DOHH2 (cell line): ENCODE results near the gene C9orf78.

Experiments used
- H3F3A ChIP-seq: fragments of 200-600 bp; sonication (generic), shearing (Covaris generic); 2 replicates; pipeline ENCODE4 v1.6.0; 2016; ENCODE audit warnings: antibody characterized with exemption, mild to moderate bottlenecking; ENCODE audit not compliant: control insufficient read depth, insufficient read depth
- H3K27ac ChIP-seq: fragments of 200-600 bp; sonication (generic); 2 replicates; pipeline ENCODE4 v1.5.1; 2014; ENCODE audit warnings: low read depth, mild to moderate bottlenecking, low read length, moderate library complexity
- H3K27me3 ChIP-seq: fragments of 200-600 bp; sonication (generic); 2 replicates; pipeline ENCODE4 v1.6.1; 2014; ENCODE audit warnings: mild to moderate bottlenecking, low read length, mixed read lengths; ENCODE audit not compliant: control insufficient read depth
- H3K36me3 ChIP-seq: fragments of 200-600 bp; sonication (generic); 2 replicates; pipeline ENCODE4 v1.6.1; 2014; ENCODE audit warnings: mild to moderate bottlenecking, low read length, moderate library complexity, mixed read lengths; ENCODE audit not compliant: control insufficient read depth
- H3K4me1 ChIP-seq: fragments of 200-600 bp; sonication (generic); 2 replicates; pipeline ENCODE4 v1.6.1; 2014; ENCODE audit warnings: mild to moderate bottlenecking, low read length, mixed read lengths; ENCODE audit not compliant: control insufficient read depth
- H3K4me2 ChIP-seq: fragments of 200-600 bp; sonication (generic); 2 replicates; pipeline ENCODE4 v1.6.0; 2014; ENCODE audit warnings: mild to moderate bottlenecking, low read length, moderate library complexity
- H3K4me3 ChIP-seq: fragments of 200-600 bp; sonication (generic); 2 replicates; pipeline ENCODE4 v1.5.1; 2014; ENCODE audit warnings: mild to moderate bottlenecking, low read length, mixed read lengths
- H3K79me2 ChIP-seq: fragments of 200-600 bp; sonication (generic); 2 replicates; pipeline ENCODE4 v1.6.1; 2014; ENCODE audit warnings: mild to moderate bottlenecking, low read length, mixed read lengths; ENCODE audit not compliant: control insufficient read depth
- H3K9me2 ChIP-seq: fragments of 200-600 bp; sonication (generic); replicated peaks from 2 replicates; pipeline ENCODE4 v1.6.1; 2014; ENCODE audit warnings: mild to moderate bottlenecking, low read length, mixed read lengths; ENCODE audit not compliant: control insufficient read depth
- H3K9me3 ChIP-seq: fragments of 200-600 bp; sonication (generic); 2 replicates; pipeline ENCODE4 v1.6.1; 2014; ENCODE audit warnings: antibody characterized with exemption, low read length, mixed read lengths; ENCODE audit not compliant: control insufficient read depth, insufficient read depth
- H4K20me1 ChIP-seq: fragments of 200-600 bp; sonication (generic); 2 replicates; pipeline ENCODE4 v1.6.0; 2014; ENCODE audit warnings: low read depth, mild to moderate bottlenecking, antibody characterized with exemption, low read length, moderate library complexity; ENCODE audit not compliant: control insufficient read depth, insufficient read depth
- EZH2phosphoT487 ChIP-seq: fragments of 200-600 bp; sonication (generic); IDR thresholded peaks from 2 replicates; pipeline ENCODE4 v1.6.1; 2017; ENCODE audit warnings: borderline replicate concordance, mild to moderate bottlenecking, antibody characterized with exemption, low read length, moderate library complexity, mixed read lengths
- TF ChIP-seq, protein P1 (sequence below): fragments of 200-600 bp; sonication (generic); IDR thresholded peaks from one replicate; pipeline ENCODE4 v1.5.1; 2014; ENCODE audit warnings: antibody characterized with exemption, mild to moderate bottlenecking, low read depth, low read length; ENCODE audit not compliant: poor library complexity, severe bottlenecking

The C9orf78 gene

DNA sequence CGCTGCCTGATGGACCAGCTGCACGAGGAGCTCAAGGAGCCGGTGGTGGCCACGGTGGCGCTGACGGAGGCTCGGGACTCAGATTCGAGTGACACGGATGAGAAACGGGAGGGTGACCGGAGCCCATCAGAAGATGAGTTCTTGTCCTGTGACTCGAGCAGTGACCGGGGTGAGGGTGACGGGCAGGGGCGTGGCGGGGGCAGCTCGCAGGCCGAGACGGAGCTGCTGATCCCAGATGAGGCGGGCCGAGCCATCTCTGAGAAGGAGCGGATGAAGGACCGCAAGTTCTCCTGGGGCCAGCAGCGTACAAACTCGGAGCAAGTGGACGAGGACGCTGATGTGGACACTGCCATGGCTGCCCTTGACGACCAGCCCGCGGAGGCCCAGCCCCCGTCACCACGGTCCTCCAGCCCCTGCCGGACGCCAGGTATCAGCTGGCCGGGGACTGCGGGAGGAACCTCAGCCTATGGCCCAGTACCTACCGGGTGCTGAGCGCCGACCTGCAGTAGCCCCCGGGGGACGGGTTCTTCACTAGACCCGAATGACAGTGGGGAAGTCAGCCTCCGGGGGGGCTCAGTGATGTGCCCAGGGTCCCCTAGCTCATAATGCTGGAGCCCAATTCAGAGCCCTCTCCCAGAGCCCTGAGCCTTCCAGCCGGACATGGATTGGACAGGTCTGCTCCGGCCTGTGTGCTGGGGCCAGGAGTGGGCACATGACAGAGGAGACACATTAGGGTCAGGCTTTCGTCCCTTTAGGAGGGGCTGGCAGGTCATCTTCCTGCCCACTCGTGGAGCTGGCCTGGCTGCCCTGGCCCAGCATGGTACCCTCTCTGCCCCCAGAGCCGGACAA lies 33.2 kb upstream of the C9orf78 start:
- no peaks in the 10 kb centered on the region for H3K9me3 ChIP-seq
- TF ChIP-seq, protein P1, sequence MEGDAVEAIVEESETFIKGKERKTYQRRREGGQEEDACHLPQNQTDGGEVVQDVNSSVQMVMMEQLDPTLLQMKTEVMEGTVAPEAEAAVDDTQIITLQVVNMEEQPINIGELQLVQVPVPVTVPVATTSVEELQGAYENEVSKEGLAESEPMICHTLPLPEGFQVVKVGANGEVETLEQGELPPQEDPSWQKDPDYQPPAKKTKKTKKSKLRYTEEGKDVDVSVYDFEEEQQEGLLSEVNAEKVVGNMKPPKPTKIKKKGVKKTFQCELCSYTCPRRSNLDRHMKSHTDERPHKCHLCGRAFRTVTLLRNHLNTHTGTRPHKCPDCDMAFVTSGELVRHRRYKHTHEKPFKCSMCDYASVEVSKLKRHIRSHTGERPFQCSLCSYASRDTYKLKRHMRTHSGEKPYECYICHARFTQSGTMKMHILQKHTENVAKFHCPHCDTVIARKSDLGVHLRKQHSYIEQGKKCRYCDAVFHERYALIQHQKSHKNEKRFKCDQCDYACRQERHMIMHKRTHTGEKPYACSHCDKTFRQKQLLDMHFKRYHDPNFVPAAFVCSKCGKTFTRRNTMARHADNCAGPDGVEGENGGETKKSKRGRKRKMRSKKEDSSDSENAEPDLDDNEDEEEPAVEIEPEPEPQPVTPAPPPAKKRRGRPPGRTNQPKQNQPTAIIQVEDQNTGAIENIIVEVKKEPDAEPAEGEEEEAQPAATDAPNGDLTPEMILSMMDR, result no peak
- no peak for TF ChIP-seq EZH2phosphoT487
- no peak overlapping the region for H3K27ac ChIP-seq
- peaks cover 2% of the 10 kb centered on the region; the same call in 1 of the 2 replicates for H3F3A ChIP-seq
- no peaks in the 10 kb centered on the region for H3K9me2 ChIP-seq
- no peak overlapping the region for H3K4me2 ChIP-seq
- H3K27me3 ChIP-seq, result no peaks in the 10 kb centered on the region
- no peaks in the 10 kb centered on the region for H4K20me1 ChIP-seq
- no peak overlapping the region for H3K4me3 ChIP-seq
- peaks cover 7% of the 10 kb centered on the region; the same call in 1 of the 2 replicates for H3K36me3 ChIP-seq
- no peaks in the 10 kb centered on the region for H3K79me2 ChIP-seq
- H3K4me1 ChIP-seq, result peaks cover 14% of the 10 kb centered on the region

DNA sequence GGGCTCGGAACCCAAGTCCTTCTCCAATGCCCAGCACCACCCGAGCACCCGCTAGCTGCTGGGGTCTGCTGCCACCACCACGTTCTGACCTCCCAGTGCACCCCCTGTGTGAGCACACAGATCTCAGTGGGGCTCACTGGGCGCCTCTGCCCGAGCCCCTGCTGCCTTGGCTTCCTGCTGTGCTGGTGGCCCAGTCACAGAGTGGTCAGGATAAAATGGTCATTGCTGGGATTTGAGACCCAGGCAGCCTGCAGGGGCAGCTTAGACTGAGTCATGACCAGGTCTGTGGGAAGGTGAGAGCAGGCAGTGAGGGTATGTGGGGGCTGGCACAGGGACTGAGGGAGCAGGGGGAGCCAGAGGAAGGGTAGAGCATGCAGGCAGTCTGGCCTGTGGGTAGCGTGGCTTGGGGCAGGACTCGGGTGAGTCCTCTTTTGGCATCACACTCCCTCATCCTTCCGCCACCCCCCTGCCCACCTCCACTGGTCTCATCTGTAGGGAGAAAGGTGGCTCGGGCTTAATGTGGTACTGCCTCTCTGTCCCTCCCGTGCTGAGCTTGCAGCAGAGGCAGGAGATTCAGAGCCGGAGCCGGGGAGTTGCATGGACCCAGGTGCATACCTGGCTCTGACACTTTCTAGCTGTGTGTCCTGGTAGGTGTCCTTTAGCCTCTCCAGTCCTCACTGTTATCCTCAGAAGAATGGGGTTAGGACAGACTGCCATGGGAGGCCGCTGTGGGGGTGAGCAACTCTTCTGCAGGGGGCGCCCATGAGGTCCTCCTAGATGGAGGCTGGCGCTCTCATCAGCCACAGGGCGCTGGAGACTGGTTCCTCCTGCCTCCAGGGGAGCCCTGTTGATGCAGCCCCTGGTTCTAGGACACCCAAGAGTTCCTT lies 32.3 kb upstream of the C9orf78 start:
- Histone ChIP-seq H3K4me2 (no peak overlapping the region), H3K4me1 (peaks cover 18% of the 10 kb centered on the region), H3K4me3 (no peak overlapping the region), H3K79me2 (no peaks in the 10 kb centered on the region), H3K27me3 (no peaks in the 10 kb centered on the region), H4K20me1 (no peaks in the 10 kb centered on the region), H3K9me3 (no peaks in the 10 kb centered on the region), H3K9me2 (no peaks in the 10 kb centered on the region), H3K27ac (no peak overlapping the region), H3F3A (peaks cover 2% of the 10 kb centered on the region; the same call in 1 of the 2 replicates), H3K36me3 (peaks cover 8% of the 10 kb centered on the region; the same call in 1 of the 2 replicates)
- TF ChIP-seq EZH2phosphoT487, result no peak
- TF ChIP-seq, protein P1, result peak; percentile 58

DNA sequence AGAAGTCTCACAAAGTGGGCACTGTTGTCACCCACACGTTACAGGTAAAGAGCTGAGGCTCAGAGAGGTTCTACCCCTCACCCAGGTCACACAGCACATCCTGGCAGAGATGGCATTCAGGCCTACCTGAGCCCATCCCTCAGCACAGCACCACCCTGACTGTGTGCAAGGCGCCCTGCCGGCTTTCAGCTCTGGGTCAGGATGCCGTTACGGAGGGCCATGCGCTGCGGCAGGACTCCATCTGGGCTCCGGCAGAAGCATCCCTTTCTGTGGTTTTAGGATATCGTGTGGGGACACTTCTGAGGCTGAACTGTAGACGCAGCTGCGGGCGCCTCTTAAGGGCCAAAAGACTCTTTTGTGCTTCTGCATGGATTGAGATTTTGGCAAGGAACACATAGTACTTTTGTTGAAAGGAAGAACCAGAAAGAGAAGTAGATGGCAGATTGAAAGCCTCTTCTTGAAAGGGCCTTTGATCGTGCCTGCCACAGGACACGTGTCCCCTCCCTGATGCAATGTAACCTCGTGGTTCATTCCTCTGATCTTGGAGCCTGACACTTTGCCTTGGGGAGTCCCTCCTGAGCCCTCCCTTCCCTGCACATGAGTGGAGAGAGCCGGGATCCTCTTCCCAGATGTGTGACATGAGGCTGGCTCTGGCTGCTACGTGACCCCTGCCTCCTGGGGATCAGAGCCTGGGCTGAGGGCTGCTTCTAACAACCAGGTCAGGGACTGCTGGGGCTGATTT lies 31.5 kb upstream of the C9orf78 start:
- no peaks in the 10 kb centered on the region for H3K79me2 ChIP-seq
- no peaks in the 10 kb centered on the region for H3K9me2 ChIP-seq
- TF ChIP-seq EZH2phosphoT487, result no peak
- TF ChIP-seq, protein P1, result no peak
- peaks cover 18% of the 10 kb centered on the region for H3K4me1 ChIP-seq
- H3K4me2 ChIP-seq, result no peak overlapping the region
- no peak overlapping the region for H3K27ac ChIP-seq
- H3K9me3 ChIP-seq, result no peaks in the 10 kb centered on the region
- no peak overlapping the region for H3K4me3 ChIP-seq
- H3K27me3 ChIP-seq, result no peaks in the 10 kb centered on the region
- H3K36me3 ChIP-seq, result peaks cover 9% of the 10 kb centered on the region; the same call in 1 of the 2 replicates
- no peaks in the 10 kb centered on the region for H4K20me1 ChIP-seq
- peaks cover 2% of the 10 kb centered on the region; the same call in 1 of the 2 replicates for H3F3A ChIP-seq
